Parathyroid adenoma (tissue), 2 donors: Measurements from ENCODE around the gene HOXA9.

Experiments used
- H2AFZ ChIP-seq: fragments of 300-600 bp; sonication (generic); one replicate; pipeline ENCODE4 v1.7.0; 2017; ENCODE audit warnings: antibody characterized with exemption, mild to moderate bottlenecking
- H3K27ac ChIP-seq: fragments of 300-600 bp; sonication (generic); one replicate; pipeline ENCODE4 v1.7.0; 2017
- H3K27me3 ChIP-seq: fragments of 300-600 bp; sonication (generic); one replicate; pipeline ENCODE4 v1.7.0; 2017; ENCODE audit warnings: low read length; ENCODE audit not compliant: control insufficient read depth, insufficient read depth
- H3K36me3 ChIP-seq: fragments of 300-600 bp; sonication (generic); one replicate; pipeline ENCODE4 v1.7.0; 2017; ENCODE audit warnings: low read length; ENCODE audit not compliant: control insufficient read depth, insufficient read depth
- H3K4me1 ChIP-seq: fragments of 300-600 bp; sonication (generic); one replicate; pipeline ENCODE4 v1.7.0; 2017; ENCODE audit warnings: control low read depth
- H3K4me2 ChIP-seq: fragments of 300-600 bp; sonication (generic); one replicate; pipeline ENCODE4 v1.7.0; 2017; ENCODE audit warnings: low read length
- H3K4me3 ChIP-seq: fragments of 300-600 bp; sonication (generic); one replicate; pipeline ENCODE4 v1.7.0; 2017; ENCODE audit warnings: low read depth, low read length
- H3K79me2 ChIP-seq: fragments of 300-600 bp; sonication (generic); one replicate; pipeline ENCODE4 v1.7.0; 2017; ENCODE audit warnings: control low read depth
- H3K9ac ChIP-seq: fragments of 300-600 bp; sonication (generic); one replicate; pipeline ENCODE4 v1.7.0; 2017; ENCODE audit warnings: mild to moderate bottlenecking
- H3K9me3 ChIP-seq: fragments of 300-600 bp; sonication (generic); one replicate; pipeline ENCODE4 v1.7.0; 2017; ENCODE audit warnings: low read length; ENCODE audit not compliant: control insufficient read depth
- TF ChIP-seq, protein P1 (sequence below): fragments of 300-600 bp; sonication (generic); IDR thresholded peaks from one replicate; pipeline ENCODE4 v1.7.0; 2017; ENCODE audit warnings: antibody characterized with exemption, mild to moderate bottlenecking
- donor health status: primary hyperparathyroidism.

Gene HOXA9

DNA sequence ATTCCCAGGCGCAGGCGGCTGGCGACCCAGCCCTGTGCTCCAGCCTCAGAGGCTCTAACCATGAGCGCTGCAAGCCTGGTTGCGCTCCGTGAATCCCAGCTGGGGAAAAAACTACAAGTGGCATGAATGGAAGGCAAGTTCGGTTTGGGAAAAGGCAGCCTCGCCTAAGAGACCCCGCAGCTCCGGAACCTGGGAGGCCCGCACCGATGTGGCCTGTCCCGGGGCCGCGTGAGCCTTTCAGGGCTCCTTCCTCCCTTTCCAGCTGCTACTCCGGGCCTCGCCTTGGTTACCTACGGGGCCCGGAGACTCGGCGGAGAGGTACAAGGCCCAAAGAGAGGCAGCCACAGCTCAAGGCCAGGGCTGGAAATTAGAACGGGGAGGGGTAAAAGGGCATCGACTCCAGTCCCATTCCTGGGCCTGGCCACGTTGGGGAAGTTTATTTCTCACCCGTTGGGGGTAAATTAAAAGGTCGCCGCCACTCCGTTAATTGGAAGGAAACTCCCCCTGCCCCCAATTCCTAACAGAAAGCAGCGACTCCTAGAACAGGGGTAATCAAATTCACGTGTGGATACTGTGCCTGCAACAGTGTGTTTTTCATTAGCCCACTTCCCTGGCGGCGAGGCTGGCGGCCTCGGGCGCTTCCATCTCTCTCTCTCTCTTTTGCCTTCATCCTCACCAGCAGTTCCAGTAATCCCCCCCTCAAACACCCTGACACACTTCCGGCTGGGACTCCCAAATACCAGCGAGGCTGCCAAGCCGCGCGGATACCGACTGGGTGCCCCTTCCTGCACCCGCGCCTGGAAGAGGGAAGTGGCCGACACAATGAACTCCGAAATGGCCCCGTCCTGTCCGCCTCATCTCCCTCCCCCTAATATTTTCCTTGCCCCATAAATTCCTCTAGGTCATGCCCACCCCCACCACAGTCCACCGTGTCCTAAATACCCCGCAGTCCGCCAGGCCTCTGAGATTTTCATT lies 1.5 kb upstream of the HOXA9 start:
- H3K27me3 ChIP-seq = peaks cover 45% of the 10 kb centered on the region
- H3K9ac ChIP-seq = no peak overlapping the region
- no peaks in the 10 kb centered on the region for H3K4me1 ChIP-seq
- TF ChIP-seq, protein P1, sequence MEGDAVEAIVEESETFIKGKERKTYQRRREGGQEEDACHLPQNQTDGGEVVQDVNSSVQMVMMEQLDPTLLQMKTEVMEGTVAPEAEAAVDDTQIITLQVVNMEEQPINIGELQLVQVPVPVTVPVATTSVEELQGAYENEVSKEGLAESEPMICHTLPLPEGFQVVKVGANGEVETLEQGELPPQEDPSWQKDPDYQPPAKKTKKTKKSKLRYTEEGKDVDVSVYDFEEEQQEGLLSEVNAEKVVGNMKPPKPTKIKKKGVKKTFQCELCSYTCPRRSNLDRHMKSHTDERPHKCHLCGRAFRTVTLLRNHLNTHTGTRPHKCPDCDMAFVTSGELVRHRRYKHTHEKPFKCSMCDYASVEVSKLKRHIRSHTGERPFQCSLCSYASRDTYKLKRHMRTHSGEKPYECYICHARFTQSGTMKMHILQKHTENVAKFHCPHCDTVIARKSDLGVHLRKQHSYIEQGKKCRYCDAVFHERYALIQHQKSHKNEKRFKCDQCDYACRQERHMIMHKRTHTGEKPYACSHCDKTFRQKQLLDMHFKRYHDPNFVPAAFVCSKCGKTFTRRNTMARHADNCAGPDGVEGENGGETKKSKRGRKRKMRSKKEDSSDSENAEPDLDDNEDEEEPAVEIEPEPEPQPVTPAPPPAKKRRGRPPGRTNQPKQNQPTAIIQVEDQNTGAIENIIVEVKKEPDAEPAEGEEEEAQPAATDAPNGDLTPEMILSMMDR = no peak
- H3K9me3 ChIP-seq = no peaks in the 10 kb centered on the region
- no peaks in the 10 kb centered on the region for H3K79me2 ChIP-seq
- H3K36me3 ChIP-seq = no peaks in the 10 kb centered on the region
- H3K4me2 ChIP-seq = no peak overlapping the region
- no peak overlapping the region for H3K4me3 ChIP-seq
- H3K27ac ChIP-seq = no peak overlapping the region
- H2AFZ ChIP-seq = no peak overlapping the region

DNA sequence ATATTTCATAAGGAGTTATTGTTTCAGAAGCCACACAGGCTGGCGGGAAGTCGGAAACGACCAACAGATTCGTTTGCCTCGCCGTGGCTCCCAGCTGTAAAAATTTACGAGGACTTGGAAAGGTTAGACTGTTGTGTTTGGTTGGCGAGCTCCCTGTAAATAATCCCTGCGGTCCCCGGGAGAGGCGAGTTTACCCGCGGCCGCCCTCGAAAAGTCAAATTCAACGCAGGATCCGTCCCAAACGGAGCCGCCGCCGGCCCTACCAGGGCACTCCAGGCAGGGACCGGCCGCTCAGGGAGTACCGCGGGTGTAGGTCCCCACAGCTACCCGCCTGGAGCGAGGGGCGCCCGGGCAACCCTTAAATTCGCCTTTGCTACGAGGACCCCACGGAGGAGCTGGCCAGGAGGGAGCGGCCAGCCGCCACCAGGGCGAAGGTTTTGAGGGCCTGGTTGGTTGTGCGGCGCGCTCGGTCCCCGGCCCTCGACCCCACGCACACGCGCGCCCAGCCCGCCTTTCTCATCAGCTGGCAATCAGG lies 726 bp upstream of the HOXA9 start:
- Histone ChIP-seq H3K4me2 (no peak overlapping the region), H3K4me3 (no peak overlapping the region), H3K27ac (no peak overlapping the region), H3K9ac (no peak overlapping the region), H3K27me3 (peaks cover 44% of the 10 kb centered on the region), H3K36me3 (no peaks in the 10 kb centered on the region), H3K79me2 (no peaks in the 10 kb centered on the region), H2AFZ (no peak overlapping the region), H3K4me1 (no peaks in the 10 kb centered on the region), H3K9me3 (no peaks in the 10 kb centered on the region)
- TF ChIP-seq, protein P1 = no peak

DNA sequence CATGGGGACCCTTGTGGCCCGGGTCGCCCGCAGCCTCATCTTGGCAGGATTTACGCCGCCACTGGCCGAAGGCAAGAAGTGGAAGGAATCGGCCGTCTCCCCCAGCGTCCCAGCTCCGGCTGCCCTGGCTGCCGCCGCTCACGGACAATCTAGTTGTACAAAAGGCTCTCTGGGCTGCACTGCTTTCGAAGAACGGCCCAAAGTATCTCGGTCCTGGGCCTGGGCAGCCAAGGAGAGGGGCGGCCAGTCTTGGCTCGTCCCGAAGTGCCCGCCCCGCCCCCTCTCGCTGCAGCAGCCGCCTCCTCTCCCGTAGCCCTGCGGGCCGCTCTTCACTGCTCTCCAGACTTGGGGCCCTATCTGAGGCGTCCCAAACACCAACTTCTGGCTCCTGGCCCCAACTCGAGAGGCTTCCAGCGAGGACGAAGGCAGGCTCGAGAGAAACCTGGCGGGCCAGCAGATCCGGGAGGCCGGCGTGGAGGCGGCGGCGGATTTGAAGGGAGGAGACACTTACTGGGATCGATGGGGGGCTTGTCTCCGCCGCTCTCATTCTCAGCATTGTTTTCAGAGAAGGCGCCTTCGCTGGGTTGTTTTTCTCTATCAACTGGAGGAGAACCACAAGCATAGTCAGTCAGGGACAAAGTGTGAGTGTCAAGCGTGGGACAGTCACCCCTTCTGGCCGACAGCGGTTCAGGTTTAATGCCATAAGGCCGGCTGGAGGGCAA lies 809 bp downstream of the HOXA9 start:
- H3K79me2 ChIP-seq = no peaks in the 10 kb centered on the region
- no peaks in the 10 kb centered on the region for H3K36me3 ChIP-seq
- no peak overlapping the region for H3K4me3 ChIP-seq
- TF ChIP-seq, protein P1 = no peak
- no peaks in the 10 kb centered on the region for H3K9me3 ChIP-seq
- H3K9ac ChIP-seq = no peak overlapping the region
- no peaks in the 10 kb centered on the region for H3K4me1 ChIP-seq
- H3K27me3 ChIP-seq = peaks cover 47% of the 10 kb centered on the region
- H3K27ac ChIP-seq = no peak overlapping the region
- H3K4me2 ChIP-seq = no peak overlapping the region
- peak overlapping the region; percentile 45 for H2AFZ ChIP-seq

DNA sequence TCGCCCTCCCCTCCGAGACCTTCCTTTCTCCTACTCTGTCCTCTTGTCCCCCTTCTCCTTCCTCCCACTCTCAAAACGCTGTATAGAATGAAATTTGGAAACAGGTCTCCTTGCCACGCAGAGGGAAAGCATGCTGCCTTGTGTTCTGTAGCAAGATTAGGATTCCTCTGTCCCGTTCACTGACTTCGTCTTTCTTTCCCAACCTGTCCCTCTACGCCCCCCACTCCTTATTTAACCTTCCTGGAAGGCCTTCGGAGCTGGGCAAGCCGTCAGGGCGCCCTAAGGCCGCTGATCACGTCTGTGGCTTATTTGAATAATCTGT lies 1.3 kb downstream of the HOXA9 start:
- Histone ChIP-seq H3K4me3 (no peak overlapping the region), H3K27ac (no peak overlapping the region), H3K9me3 (no peaks in the 10 kb centered on the region), H3K36me3 (no peaks in the 10 kb centered on the region), H3K27me3 (peaks cover 46% of the 10 kb centered on the region), H2AFZ (no peak overlapping the region), H3K4me1 (no peaks in the 10 kb centered on the region), H3K4me2 (no peak overlapping the region), H3K79me2 (no peaks in the 10 kb centered on the region), H3K9ac (no peak overlapping the region)
- TF ChIP-seq, protein P1 = no peak
